Right kidney (tissue), 1 donor: ENCODE results near the gene C1QL2.

Experiments
- DNase-seq: peaks from one replicate; pipeline ENCODE4 v3.0.0-alpha.2; 2016

Gene C1QL2

GRCh38 chr2:119137502-119137901 lies 21.0 kb downstream of the C1QL2 start:
- DNase-seq: no peak

GRCh38 chr2:119136872-119137271 lies 21.7 kb downstream of the C1QL2 start:
- DNase-seq: no peak

GRCh38 chr2:119136093-119136492 lies 22.5 kb downstream of the C1QL2 start:
- no peak for DNase-seq

GRCh38 chr2:119134775-119135174 lies 23.8 kb downstream of the C1QL2 start:
- no peak for DNase-seq

GRCh38 chr2:119126650-119127049 lies 31.9 kb downstream of the C1QL2 start:
- no peak for DNase-seq

- no peak for DNase-seq
These were observed 35.2 kb downstream of the C1QL2 start for GRCh38 chr2:119123389-119123788.

GRCh38 chr2:119122663-119123062 lies 35.9 kb downstream of the C1QL2 start:
- no peak for DNase-seq

- DNase-seq: no peak
These were observed 38.4 kb downstream of the C1QL2 start for GRCh38 chr2:119119999-119120756.

- no peak for DNase-seq
These were observed 39.3 kb downstream of the C1QL2 start for GRCh38 chr2:119119076-119119785.

GRCh38 chr2:119117891-119118882 lies 40.4 kb downstream of the C1QL2 start:
- DNase-seq: no peak

- DNase-seq: no peak
These were observed 41.1 kb downstream of the C1QL2 start for GRCh38 chr2:119117408-119117807.

- DNase-seq: no peak
These were observed 41.9 kb downstream of the C1QL2 start for GRCh38 chr2:119116411-119117295.

GRCh38 chr2:119114266-119114665 lies 44.3 kb downstream of the C1QL2 start:
- no peak for DNase-seq

GRCh38 chr2:119113489-119113770 lies 45.1 kb downstream of the C1QL2 start:
- DNase-seq: no peak

- no peak for DNase-seq
These were observed 45.6 kb downstream of the C1QL2 start for GRCh38 chr2:119112770-119113488.

GRCh38 chr2:119112230-119112629 lies 46.3 kb downstream of the C1QL2 start:
- DNase-seq: no peak

GRCh38 chr2:119111115-119111975 lies 47.2 kb downstream of the C1QL2 start:
- DNase-seq: no peak

GRCh38 chr2:119109866-119110265 lies 48.7 kb downstream of the C1QL2 start:
- no peak for DNase-seq

- no peak for DNase-seq
These were observed 50.4 kb downstream of the C1QL2 start for GRCh38 chr2:119108186-119108585.

- DNase-seq: no peak
These were observed 52.2 kb downstream of the C1QL2 start for GRCh38 chr2:119106301-119106897.
